GM11168 (cell line): ENCODE measurements around the gene AGPAT4.
"Not testable (repeated sequence)": the region's sequence is repeated elsewhere in the genome, so short reads cannot be mapped to it uniquely, and the experiment has no call there.

Source experiments
- in situ Hi-C: fragments of 300-500 bp; cut with MboI; formaldehyde crosslinking; loops from one replicate; pipeline ENCODE4 v1.12.0; 2022; ENCODE audit warnings: low sequenced_read_pairs; ENCODE audit not compliant: unreplicated experiment

Gene AGPAT4

DNA sequence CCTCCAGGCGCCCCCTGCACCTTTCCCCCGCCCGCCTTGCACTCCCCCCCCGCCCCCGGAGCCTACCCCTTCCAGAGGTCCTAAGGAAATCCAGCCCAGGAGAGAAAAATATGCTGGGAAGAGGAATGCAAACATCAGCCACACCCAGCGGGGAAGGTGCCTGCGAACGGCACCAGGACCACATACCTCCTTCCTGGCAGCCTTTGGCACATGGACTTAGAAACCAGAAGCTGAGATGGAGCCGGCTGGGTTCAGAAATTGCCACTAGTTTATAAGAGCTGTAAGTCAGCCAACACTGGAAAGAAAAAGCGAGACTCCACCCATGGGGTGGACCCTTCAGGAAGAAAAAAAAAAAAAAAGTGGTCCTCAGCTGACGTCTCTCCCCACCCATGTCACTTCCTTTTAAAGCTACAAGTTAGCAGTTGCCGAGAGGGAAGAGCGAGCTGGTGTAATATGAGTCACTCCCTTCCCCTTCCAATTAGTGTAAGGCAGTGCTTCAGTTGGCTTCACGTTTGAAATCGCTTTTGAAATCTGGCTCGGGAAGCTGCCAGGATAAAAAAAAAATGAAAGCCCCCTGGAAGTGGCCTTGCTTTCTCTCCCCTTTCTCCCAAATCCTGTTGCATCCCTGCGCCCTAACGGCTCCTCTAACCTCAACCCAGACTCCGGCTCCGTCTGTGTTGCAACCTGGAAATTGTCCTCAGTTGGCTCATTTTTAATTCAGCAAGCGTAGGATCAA, at the start of gene AGPAT4:
TSS of gene AGPAT4 (minus strand) at position 310 of the 736 bp plus-strand sequence. CDS start 41,848 bp downstream, outside the sequence.
- in situ Hi-C loops, result no loop called here

- in situ Hi-C loops, result no loop called here
Measured at GRCh38 chr6:161319231-161319630, 45.4 kb upstream of the AGPAT4 start.

- in situ Hi-C loops, result no loop called here
Measured at GRCh38 chr6:161318456-161318855, 44.6 kb upstream of the AGPAT4 start.

DNA sequence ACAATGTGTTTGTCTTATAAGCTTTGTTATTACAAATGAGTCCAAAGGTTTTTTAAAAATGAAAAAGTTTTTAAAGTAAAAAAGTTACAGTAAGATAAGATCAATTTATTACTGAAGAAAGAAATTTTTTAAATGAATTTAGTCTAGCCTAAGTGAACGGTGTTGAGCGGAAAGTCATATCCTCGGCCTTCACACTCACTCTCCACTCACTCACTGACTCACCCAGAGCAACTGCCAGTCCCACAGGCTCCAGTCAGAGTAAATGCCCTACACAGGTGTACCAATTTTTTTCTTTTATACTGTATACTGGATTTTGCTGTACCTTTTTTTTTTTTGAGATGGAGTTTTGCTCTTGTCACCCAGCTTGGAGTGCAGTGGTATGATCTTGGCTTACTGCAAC, 42.7 kb upstream of the AGPAT4 start:
- in situ Hi-C loops, result no loop called here

DNA sequence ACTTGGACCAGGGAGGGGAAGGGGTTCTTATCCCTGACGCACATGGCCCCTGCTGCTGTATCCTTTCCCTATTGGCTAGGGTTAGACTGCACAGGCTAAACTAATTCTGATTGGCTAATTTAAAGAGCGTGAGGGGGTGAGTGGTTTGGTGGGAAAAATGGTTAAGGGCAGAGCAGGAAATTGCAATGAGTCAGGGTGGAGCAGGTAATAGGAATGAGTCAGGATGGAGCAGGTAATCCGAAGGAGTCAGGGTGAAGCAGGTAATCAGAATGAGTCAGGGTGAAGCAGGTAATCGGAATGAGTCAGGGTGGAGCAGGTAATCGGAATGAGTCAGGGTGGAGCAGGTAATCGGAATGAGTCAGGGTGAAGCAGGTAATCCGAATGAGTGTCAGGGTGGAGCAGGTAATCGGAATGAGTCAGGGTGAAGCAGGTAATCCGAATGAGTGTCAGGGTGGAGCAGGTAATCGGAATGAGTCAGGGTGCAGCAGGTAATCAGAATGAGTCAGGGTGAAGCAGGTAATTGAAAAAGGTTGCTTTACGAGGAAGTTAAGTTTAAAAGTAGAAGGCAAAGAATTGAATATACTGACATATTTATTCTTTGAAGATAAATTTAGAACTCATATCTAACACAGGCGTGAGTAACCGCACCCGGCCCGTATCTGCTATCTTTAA, 41.5 kb upstream of the AGPAT4 start:
- in situ Hi-C loops, result not testable (repeated sequence)

DNA sequence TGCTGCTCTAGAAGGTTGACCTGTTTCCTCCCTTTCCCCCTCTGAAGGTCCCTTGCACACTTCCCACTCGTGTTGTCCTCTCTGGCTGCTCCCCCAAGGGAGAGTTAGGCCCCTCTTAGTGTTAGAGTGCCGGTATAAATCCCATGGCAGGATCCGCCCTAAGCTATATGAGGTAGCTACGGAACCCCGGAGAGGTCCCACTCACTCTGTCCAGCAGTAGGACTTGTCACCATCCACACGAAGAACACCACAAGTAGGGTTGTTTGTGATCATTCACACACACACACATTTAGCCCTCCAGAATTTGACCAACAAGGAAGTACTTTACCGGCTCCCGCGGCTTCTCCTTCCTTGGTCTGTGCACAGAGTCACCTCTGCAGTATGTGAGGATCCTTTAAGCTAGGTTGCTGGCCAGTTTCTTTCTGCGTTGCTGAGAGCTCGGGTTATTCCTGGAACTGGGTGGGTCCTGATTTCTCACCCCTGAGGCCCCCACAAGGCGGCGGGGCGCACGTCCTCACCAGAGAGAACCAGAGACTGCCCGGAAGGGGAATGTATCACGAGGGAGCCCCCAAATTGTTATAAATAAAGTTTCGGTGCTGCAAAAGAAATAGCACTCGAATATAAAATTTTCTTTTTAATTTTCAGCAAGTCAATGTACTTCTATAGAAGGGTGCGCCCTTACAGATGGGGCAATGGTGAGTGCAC, 40.8 kb upstream of the AGPAT4 start:
- in situ Hi-C loops, result not testable (repeated sequence)

DNA sequence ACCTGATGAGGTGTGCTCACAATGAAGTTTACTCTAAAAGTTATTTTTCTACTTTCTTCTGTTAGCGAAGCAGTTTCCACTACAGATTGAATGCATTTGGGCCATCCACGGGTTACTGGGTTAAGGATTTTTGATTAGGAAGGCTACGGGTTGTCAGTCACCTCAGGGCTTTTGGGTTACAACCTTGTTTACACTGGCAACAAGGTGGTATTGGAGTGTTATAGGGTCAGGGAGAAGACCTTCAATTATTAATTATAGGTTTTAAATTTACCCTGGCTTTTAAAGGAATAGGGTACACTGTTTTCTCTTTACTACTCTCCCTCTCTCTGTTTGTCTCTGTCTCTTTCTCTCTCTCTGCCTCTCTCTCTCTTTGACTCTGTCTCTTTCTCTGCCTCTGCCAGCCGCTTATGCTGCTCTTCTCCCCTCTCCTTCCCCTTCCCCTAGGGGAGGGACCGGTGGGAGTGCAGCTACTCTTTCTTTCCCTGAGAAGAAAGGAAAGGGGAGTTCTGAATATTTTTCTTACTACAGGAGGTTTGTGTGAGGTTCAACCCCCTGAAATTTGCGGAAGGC, 40.2 kb upstream of the AGPAT4 start:
- in situ Hi-C loops, result no loop called here

DNA sequence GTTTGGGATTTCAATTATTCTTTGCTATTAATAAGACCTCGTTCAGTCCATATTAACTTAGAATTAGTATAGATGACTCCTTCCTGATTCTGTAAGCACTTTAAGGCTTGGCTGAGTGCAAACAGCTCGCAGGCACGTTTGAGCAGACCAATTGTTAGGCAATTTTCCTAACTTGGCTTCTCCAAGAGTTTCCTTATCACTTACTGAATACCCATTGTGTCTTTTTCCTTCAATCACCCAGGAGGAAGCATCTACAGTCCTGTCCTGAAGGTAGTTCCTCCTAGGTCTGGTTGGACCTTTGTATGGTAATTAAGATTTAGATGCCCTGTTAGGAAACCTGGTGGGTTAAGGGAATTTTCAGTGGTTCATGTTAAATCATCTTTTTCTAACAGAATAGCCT, 39.6 kb upstream of the AGPAT4 start:
- in situ Hi-C loops, result not testable (repeated sequence)

GRCh38 chr6:161309774-161310173, 35.9 kb upstream of the AGPAT4 start:
- in situ Hi-C loops, result not testable (repeated sequence)

DNA sequence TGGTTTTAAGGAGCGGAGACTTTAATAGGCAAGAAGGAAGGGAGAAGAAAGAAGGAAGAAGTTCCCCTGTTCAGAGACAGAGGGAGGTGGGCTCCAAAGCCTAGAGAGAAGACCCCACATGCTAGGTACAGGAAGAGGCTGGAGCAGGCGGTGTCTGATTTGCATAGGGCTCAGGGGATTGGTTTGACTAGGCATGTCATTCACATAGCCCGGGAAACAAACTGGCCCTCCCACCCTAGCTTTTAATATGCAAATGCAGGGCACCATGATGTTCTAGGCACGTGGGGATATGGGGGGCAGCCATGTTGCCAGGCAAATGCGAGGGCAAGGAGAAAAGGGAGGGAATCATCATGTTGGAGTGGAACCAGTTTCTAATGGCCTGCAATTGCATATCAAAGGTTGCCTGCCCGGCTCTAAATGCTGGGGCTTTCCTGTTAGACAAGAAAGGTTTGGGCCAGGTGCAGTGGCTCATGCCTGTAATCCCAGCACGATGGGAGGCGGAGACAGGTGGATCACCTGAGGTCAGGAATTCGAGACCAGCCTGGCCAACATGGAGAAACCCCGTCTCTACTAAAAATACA, 34.3 kb upstream of the AGPAT4 start:
- in situ Hi-C loops, result no loop called here

DNA sequence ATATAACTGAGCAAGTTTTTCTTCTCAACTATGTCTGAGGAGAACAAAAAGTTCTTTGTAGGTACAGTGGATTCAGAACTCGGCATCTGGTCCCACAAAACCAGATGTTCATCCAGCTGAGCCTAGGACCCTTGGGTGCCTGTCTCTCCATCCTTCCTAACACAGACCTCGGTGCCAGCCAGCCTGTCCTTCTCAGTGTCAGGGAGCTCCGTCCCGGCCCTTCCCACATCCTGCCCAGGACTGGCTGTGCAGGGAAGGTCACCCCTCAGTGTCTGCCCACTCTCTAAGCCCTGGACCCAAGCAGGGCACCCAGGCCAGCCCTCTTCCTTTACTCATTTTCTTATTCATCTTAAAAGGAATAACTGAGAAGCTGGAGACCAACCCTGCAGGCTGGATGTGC, 32.0 kb upstream of the AGPAT4 start:
- in situ Hi-C loops, result no loop called here

DNA sequence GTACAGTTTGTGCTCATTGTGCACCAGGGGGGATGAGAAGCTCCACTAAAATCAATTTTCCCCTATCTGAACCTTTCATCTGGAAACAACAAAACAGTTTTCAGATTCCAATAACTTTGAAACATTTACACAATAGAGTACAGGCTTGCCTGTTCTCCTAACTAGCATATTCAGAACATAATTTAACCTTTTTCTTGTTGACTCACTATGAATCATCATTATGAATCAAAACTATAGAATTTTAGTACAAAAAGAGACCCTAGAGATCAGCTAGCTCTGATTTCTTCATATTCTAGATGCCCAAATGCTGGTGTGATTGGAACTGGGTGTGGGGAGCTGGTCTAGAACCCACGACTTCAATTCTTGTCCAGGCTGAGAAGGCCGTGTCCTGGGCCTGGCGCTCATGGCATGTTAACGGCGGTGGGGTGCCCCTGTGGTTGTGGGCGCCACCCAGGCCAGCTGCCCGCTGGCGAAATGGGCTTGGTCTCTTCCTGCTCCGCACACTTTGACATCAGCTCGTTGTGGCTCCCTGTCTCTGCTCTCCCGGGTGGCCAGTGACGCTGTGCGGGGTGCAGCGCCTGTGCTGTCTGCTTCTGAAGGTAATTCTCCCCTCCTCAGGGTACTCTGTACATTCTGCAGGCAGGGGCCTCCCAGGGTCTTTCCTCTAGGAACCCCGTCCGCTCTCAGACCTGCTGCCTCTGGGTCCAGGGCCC, 29.9 kb upstream of the AGPAT4 start:
- in situ Hi-C loops, result no loop called here

- in situ Hi-C loops, result no loop called here
Measured at GRCh38 chr6:161302949-161303348, 29.1 kb upstream of the AGPAT4 start.

- in situ Hi-C loops, result no loop called here
Measured at GRCh38 chr6:161301338-161301737, 27.5 kb upstream of the AGPAT4 start.

DNA sequence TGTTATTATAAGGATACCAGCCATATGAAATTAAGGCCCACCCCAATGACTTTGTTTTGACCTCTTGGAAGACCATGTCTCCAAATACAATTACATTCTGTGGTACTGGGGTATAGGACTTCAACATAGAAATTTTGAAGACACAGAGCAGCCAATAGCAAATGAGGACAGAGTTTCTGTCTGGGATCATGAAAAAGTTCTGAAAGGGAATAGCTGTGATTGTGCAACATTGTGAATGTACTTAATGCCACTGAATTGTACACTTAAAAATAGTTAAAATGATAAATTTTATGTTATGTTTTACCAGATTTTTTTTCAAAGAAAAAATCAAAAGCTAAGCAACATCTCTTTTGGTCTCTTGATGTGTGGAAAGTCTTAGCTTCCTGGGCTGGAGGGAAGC, 27.0 kb upstream of the AGPAT4 start:
- in situ Hi-C loops, result no loop called here

DNA sequence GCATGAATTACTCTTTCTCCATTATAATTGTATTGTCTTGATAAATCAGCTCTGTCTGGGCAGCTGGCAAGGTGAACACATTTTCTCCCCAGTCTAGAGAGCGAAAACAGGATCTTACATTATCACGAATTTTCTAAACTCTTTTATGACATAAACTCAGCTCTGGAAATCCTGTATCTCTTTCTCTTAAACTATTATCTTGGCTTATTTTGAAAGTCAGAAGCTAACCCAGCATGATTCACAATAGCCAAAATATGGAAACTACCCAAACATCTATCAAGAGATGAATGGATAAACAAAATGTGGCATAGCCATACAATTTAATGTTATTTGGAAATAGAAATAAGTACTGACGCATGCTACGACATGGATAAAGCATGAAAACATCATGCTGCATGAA, 25.9 kb upstream of the AGPAT4 start:
- in situ Hi-C loops, result no loop called here

DNA sequence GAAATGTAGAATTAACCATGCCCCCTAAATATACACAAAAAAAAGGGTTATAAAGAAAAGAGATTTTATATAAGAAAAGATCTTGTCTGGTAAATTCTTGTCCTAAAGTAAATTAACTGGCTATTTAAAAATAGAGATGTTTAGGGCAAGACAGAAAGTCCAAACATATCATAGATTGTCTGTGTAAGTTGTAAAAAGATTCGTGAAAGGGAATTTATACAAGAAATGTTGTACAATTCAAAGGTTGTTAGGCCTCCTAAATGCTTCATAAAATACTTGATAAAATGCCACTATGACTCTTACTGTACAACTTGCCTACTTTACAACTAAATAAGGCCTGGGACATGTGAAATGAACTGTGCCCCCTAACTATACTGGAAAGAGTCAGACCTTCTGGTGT, 21.9 kb upstream of the AGPAT4 start:
- in situ Hi-C loops, result no loop called here

- in situ Hi-C loops, result no loop called here
Measured at GRCh38 chr6:161292650-161293281, 18.9 kb upstream of the AGPAT4 start.

GRCh38 chr6:161292145-161292544, 18.3 kb upstream of the AGPAT4 start:
- in situ Hi-C loops, result no loop called here

GRCh38 chr6:161290751-161291150, 16.9 kb upstream of the AGPAT4 start:
- in situ Hi-C loops, result no loop called here
